GM18870 (cell line): ENCODE results near the gene DDIAS.
A peak's percentile ranks its signal among the peaks of the same experiment; 100 is the strongest.
"Not testable (repeated sequence)": the region's sequence is repeated elsewhere in the genome, so short reads cannot be mapped to it uniquely, and the experiment has no call there.

ENCODE experiments used
- ATAC-seq: cut with Tn5 transposase; IDR thresholded peaks from one replicate; pipeline ENCODE4 v1.9.1; 2021; ENCODE audit warnings: moderate library complexity; ENCODE audit not compliant: unreplicated experiment

Gene DDIAS

GRCh38 chr11:82967381-82967780 lies 65.8 kb downstream of the DDIAS start:
- no peak for ATAC-seq

- peak; percentile 99 for ATAC-seq
These were observed 68.3 kb downstream of the DDIAS start for GRCh38 chr11:82969811-82970210.

GRCh38 chr11:82970507-82971083 lies 69.1 kb downstream of the DDIAS start:
- not testable (repeated sequence) for ATAC-seq

GRCh38 chr11:82971519-82971946 lies 70.0 kb downstream of the DDIAS start:
- ATAC-seq: not testable (repeated sequence)

- ATAC-seq: no peak
These were observed 70.6 kb downstream of the DDIAS start for GRCh38 chr11:82972103-82972502.

- ATAC-seq: no peak
These were observed 72.6 kb downstream of the DDIAS start for GRCh38 chr11:82974135-82974534.

- no peak for ATAC-seq
These were observed 73.3 kb downstream of the DDIAS start for GRCh38 chr11:82974851-82975250.

GRCh38 chr11:82975882-82976281 lies 74.3 kb downstream of the DDIAS start:
- ATAC-seq: no peak

GRCh38 chr11:82976786-82977185 lies 75.2 kb downstream of the DDIAS start:
- ATAC-seq: no peak

- no peak for ATAC-seq
These were observed 77.0 kb downstream of the DDIAS start for GRCh38 chr11:82978422-82979099.

- ATAC-seq: no peak
These were observed 78.3 kb downstream of the DDIAS start for GRCh38 chr11:82979824-82980223.

- ATAC-seq: no peak
These were observed 78.8 kb downstream of the DDIAS start for GRCh38 chr11:82980292-82980691.

- no peak for ATAC-seq
These were observed 79.4 kb downstream of the DDIAS start for GRCh38 chr11:82980947-82981346.

GRCh38 chr11:82981852-82982251 lies 80.3 kb downstream of the DDIAS start:
- no peak for ATAC-seq
